SH-SY5Y (cell line): Measurements from ENCODE around the gene FAM170B.

ENCODE experiments used
- GATA2 ChIP-seq: IDR thresholded peaks from 2 replicates; pipeline ENCODE4 v1.6.1; 2011; ENCODE audit warnings: mild to moderate bottlenecking, low read depth, low read length
- GATA3 ChIP-seq: IDR thresholded peaks from 2 replicates; pipeline ENCODE4 v1.6.1; 2011; ENCODE audit warnings: low read depth, mild to moderate bottlenecking, low read length, moderate library complexity

The FAM170B gene

GRCh38 chr10:49133706-49134248 is at the start of gene FAM170B:
Gene FAM170B (minus strand): TSS chr10:49134021. CDS start chr10:49133918, 103 bp downstream.
- TF ChIP-seq GATA3 = no peak
- TF ChIP-seq GATA2 = no peak

DNA sequence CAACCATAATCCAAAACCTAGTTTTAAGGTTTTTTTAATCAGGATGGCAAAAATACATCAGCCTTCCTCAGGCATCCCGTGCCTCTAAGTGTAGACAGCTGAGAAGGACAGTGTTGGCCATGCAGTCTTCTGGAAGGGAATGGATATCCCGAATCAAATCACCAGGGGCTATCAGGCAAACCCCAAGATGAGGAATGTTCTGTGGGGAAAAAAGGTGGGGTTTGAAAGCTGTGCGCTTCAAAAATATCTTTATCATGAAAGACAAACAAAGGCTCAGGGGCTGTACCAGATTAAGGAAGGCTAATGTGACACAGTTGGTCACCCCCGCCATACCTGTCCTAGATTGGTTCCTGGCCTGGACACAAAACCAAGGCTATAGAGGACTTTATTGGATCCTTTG is 49.0 kb upstream of the FAM170B start:
- TF ChIP-seq GATA3 = no peak
- TF ChIP-seq GATA2 = no peak

GRCh38 chr10:49180444-49180860 is 46.6 kb upstream of the FAM170B start:
- TF ChIP-seq GATA3 (no peak), GATA2 (no peak)

- TF ChIP-seq GATA2 = no peak
- TF ChIP-seq GATA3 = no peak
These were observed 46.0 kb upstream of the FAM170B start for GRCh38 chr10:49179699-49180443.

GRCh38 chr10:49178489-49179471 is 45.0 kb upstream of the FAM170B start:
- no peak for TF ChIP-seq GATA2
- TF ChIP-seq GATA3 = no peak

DNA sequence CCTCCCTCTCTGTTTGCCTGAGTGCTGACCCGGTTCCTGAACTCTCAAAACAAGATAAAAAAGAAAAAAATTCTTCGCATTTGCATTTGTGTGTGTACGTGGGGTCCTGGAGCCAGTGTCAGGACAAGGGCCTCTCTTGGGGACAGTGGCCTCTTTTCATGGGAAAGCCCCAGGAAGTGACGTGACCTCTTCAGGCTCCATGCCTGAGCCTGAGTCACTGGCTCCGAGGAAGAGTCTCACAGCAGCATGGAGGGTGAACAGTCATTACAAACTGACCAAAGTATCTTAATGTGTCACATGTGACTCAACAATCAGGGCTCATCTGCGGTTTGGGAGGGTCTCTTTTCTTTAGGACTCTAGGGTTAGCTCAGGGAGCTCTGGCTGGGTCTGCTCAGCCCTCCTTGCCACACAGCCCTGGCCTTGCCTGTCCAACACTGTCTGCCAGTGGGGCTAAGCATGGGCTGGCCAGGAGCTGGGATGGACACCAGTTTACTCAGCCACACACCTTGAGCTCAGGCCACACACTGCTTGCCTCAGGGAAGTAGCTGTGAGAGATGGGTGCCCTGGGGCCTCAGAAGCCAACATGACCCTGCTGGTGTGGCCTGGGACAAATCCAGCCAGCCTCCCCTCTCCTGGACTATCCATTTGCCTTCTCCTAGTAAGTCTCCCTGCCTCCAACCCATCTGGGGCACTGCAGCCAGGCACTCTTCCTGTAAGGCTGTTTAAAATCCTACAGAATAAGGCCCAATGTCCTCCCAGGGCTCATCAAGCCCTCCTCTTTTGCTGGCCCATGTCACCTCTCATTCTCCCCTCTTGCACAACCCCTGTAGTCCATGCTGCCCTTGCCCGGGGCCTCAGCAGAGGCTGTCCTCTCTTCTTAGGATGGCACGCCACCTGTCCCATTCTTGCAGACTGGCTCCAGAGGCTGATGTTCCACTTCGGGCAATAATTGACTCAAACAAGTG is 43.9 kb upstream of the FAM170B start:
- no peak for TF ChIP-seq GATA2

GRCh38 chr10:49176310-49177268 is 42.8 kb upstream of the FAM170B start:
- TF ChIP-seq GATA2 (no peak), GATA3 (no peak)

- TF ChIP-seq GATA3 = no peak
- no peak for TF ChIP-seq GATA2
These were observed 41.9 kb upstream of the FAM170B start for GRCh38 chr10:49175587-49176309.

- TF ChIP-seq GATA3 = no peak
- no peak for TF ChIP-seq GATA2
These were observed 41.2 kb upstream of the FAM170B start for GRCh38 chr10:49174926-49175500.

- TF ChIP-seq GATA3 (no peak), GATA2 (no peak)
These were observed 40.6 kb upstream of the FAM170B start for GRCh38 chr10:49174261-49174925.

- TF ChIP-seq GATA3 (no peak), GATA2 (no peak)
These were observed 40.0 kb upstream of the FAM170B start for GRCh38 chr10:49173853-49174252.
